GOT3 (cell line): ENCODE results near the gene TMEM8B.
"Not testable (repeated sequence)": the region's sequence is repeated elsewhere in the genome, so short reads cannot be mapped to it uniquely, and the experiment has no call there.

Source experiments
- DNase-seq: peaks from one replicate; lab custom pipeline; 2025; ENCODE audit warnings: mixed read lengths; lab: John Stamatoyannopoulos, UW

TMEM8B gene

DNA sequence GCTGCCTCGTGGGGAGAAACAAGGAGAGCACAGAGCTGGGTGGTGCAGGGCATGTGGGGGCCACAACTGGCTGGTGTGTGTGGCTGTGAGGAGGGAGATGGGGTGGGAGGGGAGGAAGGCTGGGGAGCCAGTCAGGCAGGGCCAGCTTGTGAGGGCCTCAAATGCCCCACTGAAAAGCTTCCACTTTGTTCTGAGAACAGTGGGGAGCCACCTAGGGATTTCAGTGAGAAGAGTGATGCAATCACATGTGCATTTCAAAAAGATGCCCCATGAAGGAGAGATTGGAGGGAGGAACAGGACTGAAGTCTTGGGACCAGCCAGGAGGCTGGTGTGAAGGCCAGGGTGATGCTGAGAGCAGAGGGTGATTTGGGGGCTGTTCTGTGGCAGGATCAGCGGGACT, 39.9 kb downstream of the TMEM8B start:
- DNase-seq, result no peak

GRCh38 chr9:35869621-35870216, 40.7 kb downstream of the TMEM8B start:
- DNase-seq, result no peak

- DNase-seq, result no peak
These were observed 41.4 kb downstream of the TMEM8B start, which contains the start of gene OR13J1 for GRCh38 chr9:35870351-35870923. Gene OR13J1, minus strand, starts transcription at chr9:35870401. Its CDS starts 0 bp downstream, at chr9:35870401.

DNA sequence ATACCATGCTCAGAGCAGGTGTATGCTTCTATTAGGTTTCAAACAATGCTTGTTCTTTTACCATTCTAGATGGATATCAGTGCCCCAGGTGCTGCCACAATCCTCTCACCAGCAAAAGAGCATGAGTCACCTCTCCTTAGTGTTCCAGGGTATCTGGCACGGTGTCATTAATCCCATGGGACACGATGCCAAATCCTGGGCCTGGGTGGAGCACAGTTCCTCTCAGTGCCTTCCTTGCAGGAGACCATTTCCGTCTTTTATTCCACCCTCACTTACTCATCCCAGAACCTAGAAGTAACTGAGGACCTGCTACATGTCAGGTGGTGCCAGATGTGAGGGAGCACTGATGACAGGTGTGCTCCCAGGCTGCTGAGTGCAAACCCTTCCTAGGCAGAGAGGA, 42.5 kb downstream of the TMEM8B start:
- no peak for DNase-seq

GRCh38 chr9:35872505-35872904, 43.5 kb downstream of the TMEM8B start:
- DNase-seq, result no peak

GRCh38 chr9:35882263-35882848, 53.3 kb downstream of the TMEM8B start:
- DNase-seq, result no peak

DNA sequence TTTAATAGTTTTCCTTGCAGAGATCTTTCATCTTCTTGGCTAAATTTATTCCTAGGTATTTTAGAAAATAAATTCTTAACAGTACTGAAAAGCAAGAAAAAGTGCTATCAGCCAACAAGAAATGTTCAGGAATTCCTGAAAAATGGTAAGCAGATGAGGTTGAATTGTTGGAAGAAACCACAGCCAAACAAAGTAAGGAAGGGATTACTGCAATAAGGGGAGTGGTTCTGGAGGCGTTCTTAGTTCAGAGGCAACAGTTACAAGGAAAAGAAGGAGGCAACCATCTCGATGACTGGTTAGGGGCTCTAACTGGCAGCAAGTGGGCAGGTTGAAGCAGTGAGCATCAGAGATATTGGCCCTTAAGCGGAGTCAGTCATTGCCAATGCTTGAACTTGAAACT, 54.0 kb downstream of the TMEM8B start:
- no peak for DNase-seq

GRCh38 chr9:35884908-35885307, 55.9 kb downstream of the TMEM8B start:
- not testable (repeated sequence) for DNase-seq

DNA sequence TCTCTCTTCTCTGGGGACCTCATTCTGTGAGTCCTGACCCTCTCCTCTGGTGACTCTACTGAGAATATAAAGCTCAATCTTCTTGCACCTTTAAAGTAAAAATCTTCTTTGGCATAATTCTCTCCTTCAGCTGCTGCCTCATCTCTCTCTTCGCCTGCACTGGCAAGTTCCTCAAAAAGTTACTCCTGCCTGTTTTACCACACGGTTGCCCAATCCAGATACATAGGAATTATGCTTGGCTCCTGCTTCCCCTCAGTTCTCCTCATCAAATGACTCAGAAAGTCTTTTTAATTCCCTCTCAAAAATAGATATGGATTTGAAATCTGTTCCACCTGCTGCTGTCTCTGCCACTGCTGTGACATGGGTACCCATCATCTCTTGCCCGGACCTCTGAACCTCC, 62.6 kb downstream of the TMEM8B start:
- no peak for DNase-seq

GRCh38 chr9:35892051-35892450, 63.0 kb downstream of the TMEM8B start:
- DNase-seq, result no peak

- DNase-seq, result no peak
These were observed 67.5 kb downstream of the TMEM8B start for GRCh38 chr9:35896570-35896969.

DNA sequence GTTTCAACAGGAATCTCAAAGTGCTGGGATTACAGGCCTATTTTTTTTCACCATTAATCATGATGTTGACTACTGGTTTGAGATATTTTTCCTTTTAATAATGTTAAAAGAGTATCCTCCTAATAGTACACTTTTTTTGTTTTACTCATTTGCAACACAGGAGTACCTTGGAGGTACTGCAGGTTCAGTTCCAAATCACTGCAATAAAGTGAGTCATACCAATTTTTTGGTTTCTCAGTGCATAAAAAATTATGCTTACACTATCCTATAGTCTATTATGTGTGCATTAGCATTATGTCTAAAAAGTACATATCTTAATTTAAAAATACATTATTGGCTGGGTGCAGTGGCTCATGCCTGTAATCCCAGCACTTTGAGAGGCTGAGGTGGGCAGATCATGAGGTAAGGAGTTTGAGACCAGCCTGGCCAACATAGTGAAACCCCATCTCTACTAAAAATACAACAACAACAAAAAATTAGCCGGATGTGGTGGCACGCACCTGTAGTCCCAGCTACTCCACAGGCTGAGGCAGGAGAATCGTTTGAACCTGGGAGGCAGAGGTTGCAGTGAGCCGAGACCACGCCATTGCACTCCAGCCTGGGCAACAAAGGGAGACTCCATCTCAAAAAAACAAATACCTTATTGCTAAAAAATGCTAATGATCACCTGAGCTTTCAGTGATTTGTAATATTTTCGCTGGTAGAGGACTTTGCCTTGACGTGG, 68.5 kb downstream of the TMEM8B start:
- not testable (repeated sequence) for DNase-seq

DNA sequence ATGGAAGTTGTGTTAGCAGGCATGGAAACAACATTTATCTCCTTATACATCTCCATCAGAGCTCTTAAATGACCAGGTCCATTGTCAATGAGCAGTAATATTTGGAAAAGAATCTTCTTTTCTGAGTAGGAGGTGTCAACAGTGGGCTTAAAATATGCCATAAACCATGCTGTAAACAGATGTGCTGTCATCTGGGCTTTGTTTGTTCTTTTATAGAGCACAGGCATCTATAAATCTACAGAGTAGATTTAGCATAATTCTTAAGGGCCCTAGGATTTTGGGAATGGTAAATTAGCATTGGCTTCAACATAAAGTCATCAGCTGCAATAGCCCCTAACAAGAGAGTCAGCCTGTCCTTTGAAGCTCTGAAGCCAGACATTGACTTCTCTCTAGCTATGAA, 69.3 kb downstream of the TMEM8B start:
- DNase-seq, result no peak

DNA sequence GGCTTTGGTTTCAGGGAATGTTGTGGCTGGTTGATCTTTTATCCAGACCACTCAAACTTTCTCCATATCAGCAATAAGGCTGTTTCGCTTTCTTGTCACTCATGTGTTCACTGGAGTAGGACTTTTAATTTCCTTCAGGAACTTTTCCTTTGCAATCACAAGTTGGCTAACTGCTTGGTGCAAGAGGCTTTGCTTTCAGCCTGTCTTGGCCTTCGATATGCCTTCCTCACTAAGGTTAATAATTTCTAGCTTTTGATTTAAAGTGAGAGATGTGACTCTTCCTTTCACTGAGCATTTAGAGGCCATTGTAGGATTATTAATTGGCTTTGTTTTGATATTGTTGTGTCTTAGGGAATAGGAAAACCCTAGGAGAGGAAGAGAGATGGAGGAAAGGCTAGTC, 70.0 kb downstream of the TMEM8B start:
- DNase-seq, result no peak

DNA sequence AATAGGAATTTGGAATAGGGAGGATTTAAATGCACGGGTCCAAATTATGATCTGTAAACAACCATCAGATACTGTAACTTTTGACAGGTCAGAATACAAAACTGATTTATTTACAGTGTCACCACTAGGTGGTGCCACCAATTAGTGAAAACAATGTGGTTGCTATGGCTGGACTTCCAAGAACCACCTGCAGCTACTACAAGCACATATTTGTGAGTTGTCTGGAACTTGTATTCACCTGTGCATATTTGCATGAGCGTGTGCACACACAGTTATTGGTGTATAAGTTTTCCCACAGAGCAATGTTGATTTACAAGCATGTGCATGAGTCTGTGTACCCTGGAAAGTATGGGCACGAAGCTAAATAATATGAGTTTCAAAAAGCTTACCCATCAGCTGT, 74.0 kb downstream of the TMEM8B start:
- DNase-seq, result no peak

DNA sequence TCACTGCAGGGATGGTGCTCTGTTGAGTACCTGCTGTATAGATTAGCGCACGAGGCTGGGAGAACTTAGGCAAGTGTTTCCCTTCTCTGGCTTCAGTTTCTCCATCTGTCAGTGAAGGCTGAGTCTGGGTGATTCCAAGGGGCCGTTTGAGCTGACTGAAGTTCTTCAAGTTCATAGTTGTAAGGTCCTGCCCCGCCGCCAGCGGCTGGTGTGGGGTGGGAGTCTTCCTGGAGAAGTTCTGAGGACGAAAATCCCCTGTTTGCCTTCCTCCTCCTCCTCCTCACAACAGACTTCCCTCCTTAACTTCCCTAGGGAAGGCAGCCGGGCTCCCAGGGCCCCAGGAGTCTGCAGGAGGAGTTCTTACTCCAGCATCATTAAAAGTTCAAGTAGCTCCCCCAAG, 75.3 kb downstream of the TMEM8B start:
- no peak for DNase-seq

DNA sequence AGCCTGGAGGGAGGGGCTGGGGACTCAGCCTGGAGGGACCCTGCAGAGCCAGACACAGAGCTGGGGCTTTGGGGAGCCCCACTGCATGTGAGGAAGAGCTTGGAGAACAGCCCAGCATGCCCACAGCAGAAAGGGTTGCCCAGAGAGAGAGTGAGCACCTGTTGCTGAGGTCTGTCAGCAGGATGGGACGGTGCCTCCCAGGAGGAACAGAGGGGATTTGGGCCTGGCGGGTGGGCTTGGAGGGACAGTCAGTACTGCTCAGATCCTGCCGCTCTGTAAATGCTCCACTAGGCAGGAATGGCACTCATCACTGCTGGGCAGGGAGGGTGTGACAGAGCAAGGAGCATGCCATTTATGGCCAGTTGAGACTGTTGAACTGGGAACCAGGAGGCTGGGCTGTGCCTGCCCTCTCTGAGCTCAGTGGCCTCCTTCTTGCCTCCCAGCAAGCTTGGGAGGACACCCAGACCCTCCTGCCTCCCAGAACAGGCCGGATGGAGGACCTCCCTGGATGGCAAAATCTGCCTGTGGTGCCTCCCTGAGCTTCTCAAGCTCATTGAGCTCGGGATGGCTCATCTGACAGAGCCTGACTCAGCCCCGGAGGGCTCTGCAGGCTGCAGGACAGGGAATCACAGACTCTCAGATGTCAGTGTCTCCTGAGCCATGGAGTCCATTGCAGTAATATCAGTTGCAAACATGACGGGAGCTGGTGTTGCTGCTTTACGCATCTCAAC, 76.2 kb downstream of the TMEM8B start:
- DNase-seq, result no peak

GRCh38 chr9:35905912-35906679, 77.1 kb downstream of the TMEM8B start, which contains the start of gene HRCT1:
Gene HRCT1, plus strand, starts transcription at chr9:35906202. Its CDS starts 86 bp downstream, at chr9:35906288.
- peak; percentile 19 for DNase-seq

DNA sequence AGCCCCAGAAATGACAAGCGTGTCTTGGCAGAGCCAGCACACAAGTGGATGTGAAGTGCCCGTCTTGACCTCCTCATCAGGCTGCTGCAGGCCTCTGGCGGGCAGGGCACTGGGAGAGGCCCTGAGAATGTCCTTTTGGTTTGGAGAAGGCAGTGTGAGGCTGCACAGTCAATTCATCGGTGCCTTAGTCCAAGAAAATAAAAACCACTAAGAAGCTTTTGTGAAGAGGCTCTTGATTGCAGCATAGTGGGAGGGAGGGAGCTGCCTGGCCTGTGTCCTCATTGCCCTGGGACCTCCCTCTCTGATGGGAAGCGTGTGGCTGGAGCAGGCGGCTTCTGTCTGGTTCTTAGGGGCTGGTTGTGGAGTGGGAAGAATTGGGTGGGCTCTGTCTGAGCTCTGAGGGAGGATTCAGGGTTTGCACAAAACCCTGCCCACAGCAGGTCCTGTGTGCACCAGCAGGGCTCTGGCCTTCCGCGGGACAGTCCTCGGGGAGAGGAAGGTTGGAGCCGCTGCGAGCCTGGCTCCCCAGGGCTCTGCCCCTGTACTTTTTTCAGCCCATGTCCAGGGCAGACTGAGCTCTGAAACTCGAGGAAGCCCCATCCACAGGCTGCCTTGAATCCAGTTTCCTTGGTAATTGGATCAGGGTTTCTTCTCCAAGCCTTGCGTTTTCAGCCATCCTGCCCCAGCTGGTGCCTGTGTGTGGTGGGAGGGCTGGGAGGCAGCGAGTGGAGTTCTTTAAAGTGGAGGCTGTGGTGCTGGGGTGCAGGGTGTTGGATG, 78.1 kb downstream of the TMEM8B start:
- no peak for DNase-seq

GRCh38 chr9:35907711-35908503, 78.9 kb downstream of the TMEM8B start:
- DNase-seq, result no peak
